Esophagus squamous epithelium (tissue), 4 donors: ENCODE measurements around the gene CDK5RAP2.

Source experiments
- CTCF ChIP-seq, 6 experiments: fragments of 450-650 bp in 4 of 6; fragments of 200-600 bp in 2 of 6; sonication (generic) in 2 of 6; IDR thresholded peaks; one replicate each; pipeline ENCODE4 v1.5.1; 2016 to 2019; ENCODE audit warnings: antibody characterized with exemption in 6 of 6, mild to moderate bottlenecking in 4 of 6, moderate library complexity in 4 of 6
- POLR2A ChIP-seq, 4 donors: fragments of 450-650 bp; IDR thresholded peaks; one replicate each; pipeline ENCODE4 v1.6.1; 2017; ENCODE audit warnings: antibody characterized with exemption in 4 of 4, mild to moderate bottlenecking in 4 of 4, moderate library complexity in 3 of 4

- no peak for TF ChIP-seq CTCF (IDR thresholded peaks at IDR 0.05)
- TF ChIP-seq POLR2A (IDR thresholded peaks at IDR 0.05): no peak
Measured at GRCh38 chr9:120579139-120580050, 572 bp downstream of the CDK5RAP2 start.
